Retina (tissue), 1 donor: ENCODE data around the gene DTD1.

ENCODE experiments used
- DNase-seq: peaks from one replicate; pipeline ENCODE4 v3.0.0-alpha.2; 2016

DTD1 gene

GRCh38 chr20:18587665-18588573, at the start of gene DTD1:
Gene DTD1 (plus strand): TSS chr20:18588054. CDS start chr20:18588073, 19 bp downstream.
- DNase-seq: peak; percentile 95

- no peak for DNase-seq
Observed at GRCh38 chr20:18541741-18542140, 46.1 kb upstream of the DTD1 start.

GRCh38 chr20:18543216-18543615, 44.6 kb upstream of the DTD1 start:
- no peak for DNase-seq

GRCh38 chr20:18543932-18544331, 43.9 kb upstream of the DTD1 start:
- no peak for DNase-seq

- no peak for DNase-seq
Observed at GRCh38 chr20:18545566-18545965, 42.3 kb upstream of the DTD1 start.

- no peak for DNase-seq
Observed at GRCh38 chr20:18548465-18548864, 39.4 kb upstream of the DTD1 start.

- DNase-seq: no peak
Observed at GRCh38 chr20:18553746-18554145, 34.1 kb upstream of the DTD1 start.

- DNase-seq: peak; percentile 94
Observed at GRCh38 chr20:18566892-18567738, 20.7 kb upstream of the DTD1 start, which contains the start of gene SMIM26. Gene SMIM26 (plus strand): TSS chr20:18567432. CDS start chr20:18567479, 47 bp downstream.

- DNase-seq: no peak
Observed at GRCh38 chr20:18567739-18568091, 20.1 kb upstream of the DTD1 start.

- DNase-seq: no peak
Observed at GRCh38 chr20:18571009-18571408, 16.8 kb upstream of the DTD1 start.

- no peak for DNase-seq
Observed at GRCh38 chr20:18571578-18571977, 16.3 kb upstream of the DTD1 start.

- DNase-seq: no peak
Observed at GRCh38 chr20:18577942-18578341, 9.9 kb upstream of the DTD1 start.

- no peak for DNase-seq
Observed at GRCh38 chr20:18578581-18578980, 9.3 kb upstream of the DTD1 start.

- no peak for DNase-seq
Observed at GRCh38 chr20:18580012-18580411, 7.8 kb upstream of the DTD1 start.

- no peak for DNase-seq
Observed at GRCh38 chr20:18585134-18585533, 2.7 kb upstream of the DTD1 start.

- no peak for DNase-seq
Observed at GRCh38 chr20:18588574-18588933, 700 bp downstream of the DTD1 start.

- no peak for DNase-seq
Observed at GRCh38 chr20:18589941-18590674, 2.3 kb downstream of the DTD1 start.

GRCh38 chr20:18596270-18596669, 8.4 kb downstream of the DTD1 start:
- DNase-seq: no peak

GRCh38 chr20:18609741-18610140, 21.9 kb downstream of the DTD1 start:
- DNase-seq: no peak

- no peak for DNase-seq
Observed at GRCh38 chr20:18611492-18611891, 23.6 kb downstream of the DTD1 start.

GRCh38 chr20:18613553-18613952, 25.7 kb downstream of the DTD1 start:
- DNase-seq: no peak

GRCh38 chr20:18614244-18614643, 26.4 kb downstream of the DTD1 start:
- no peak for DNase-seq

- DNase-seq: no peak
Observed at GRCh38 chr20:18615020-18615650, 27.3 kb downstream of the DTD1 start.
